ENCODE results near the gene ZNF451. TPM values are rescaled to one million over a fixed set of nuclear protein-coding genes. Genes with fewer than 3 reads are reported as not detected.

ZNF451 gene
- total RNA-seq, 1 donor: 240 TPM

DNA sequence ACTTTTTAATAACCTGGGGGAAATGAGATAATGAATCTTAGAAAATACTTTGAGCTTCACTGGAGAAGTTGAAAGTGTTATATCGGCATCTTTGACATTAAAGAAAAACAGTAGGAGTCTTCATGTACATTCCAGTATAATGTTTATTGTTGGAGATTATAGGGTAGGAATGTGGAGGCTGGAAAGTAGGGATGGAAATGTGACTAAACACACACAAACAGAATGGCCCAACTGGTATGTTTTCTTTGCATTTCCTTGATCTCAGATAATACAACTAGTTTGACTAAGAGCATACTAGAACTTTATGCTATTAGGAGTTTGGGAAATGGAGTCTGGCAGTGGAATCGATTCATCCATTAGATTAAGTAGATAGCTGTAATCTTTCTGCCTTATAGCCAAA, 72.0 kb downstream of the ZNF451 start:
- H3K4me3 ChIP-seq (ENCODE audit: low read length): no peak overlapping the region
- H3K27me3 ChIP-seq (ENCODE audit: insufficient read depth, low read length): no peaks in the 10 kb centered on the region
- H3K4me1 ChIP-seq (ENCODE audit: insufficient read depth, low read length): no peaks in the 10 kb centered on the region
- no peaks in the 10 kb centered on the region for H3K9me3 ChIP-seq (ENCODE audit: low read depth, low read length)

DNA sequence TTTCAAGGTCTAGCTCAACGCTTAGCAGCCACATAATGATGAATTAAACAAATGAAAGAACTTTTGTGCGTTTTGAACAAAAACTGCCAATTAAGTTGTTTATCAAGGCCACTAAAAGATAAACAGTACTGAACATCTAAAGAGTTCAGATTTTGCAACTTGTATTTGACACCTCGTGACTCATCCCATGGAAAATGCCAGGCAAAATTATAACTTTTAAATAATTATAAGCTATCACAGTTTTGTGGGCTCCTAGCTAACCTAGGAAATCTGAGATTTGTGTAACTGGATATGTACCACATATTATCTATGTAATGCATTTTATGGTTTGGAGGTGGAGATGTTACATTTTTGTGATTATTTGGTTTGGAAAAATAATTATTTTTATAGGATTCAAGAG, 72.5 kb downstream of the ZNF451 start:
- Histone ChIP-seq H3K9me3 (ENCODE audit: low read depth, low read length) (no peaks in the 10 kb centered on the region), H3K4me1 (ENCODE audit: insufficient read depth, low read length) (no peaks in the 10 kb centered on the region), H3K27me3 (ENCODE audit: insufficient read depth, low read length) (no peaks in the 10 kb centered on the region), H3K4me3 (ENCODE audit: low read length) (no peak overlapping the region)

DNA sequence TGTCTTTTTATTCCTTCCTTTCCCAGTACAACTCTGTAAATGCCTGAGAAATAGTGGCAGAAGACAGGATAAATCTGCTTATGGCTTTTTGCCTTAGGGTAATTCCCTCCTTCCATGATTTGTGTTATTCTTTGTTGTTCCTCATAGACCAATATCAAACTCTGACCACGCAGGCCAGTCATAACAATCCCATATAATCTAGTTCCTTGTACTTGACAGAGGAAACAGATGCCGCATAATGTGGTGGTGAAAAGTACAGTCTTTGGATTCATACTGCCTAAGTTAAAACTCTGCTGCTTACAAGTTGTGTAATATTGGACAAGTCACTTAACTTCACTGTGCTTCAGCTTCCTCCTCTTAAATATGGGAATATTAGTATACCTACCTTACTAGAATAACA, 74.0 kb downstream of the ZNF451 start:
- H3K27me3 ChIP-seq (ENCODE audit: insufficient read depth, low read length): no peaks in the 10 kb centered on the region
- H3K4me1 ChIP-seq (ENCODE audit: insufficient read depth, low read length): no peaks in the 10 kb centered on the region
- H3K9me3 ChIP-seq (ENCODE audit: low read depth, low read length): no peaks in the 10 kb centered on the region
- H3K4me3 ChIP-seq (ENCODE audit: low read length): no peak overlapping the region

DNA sequence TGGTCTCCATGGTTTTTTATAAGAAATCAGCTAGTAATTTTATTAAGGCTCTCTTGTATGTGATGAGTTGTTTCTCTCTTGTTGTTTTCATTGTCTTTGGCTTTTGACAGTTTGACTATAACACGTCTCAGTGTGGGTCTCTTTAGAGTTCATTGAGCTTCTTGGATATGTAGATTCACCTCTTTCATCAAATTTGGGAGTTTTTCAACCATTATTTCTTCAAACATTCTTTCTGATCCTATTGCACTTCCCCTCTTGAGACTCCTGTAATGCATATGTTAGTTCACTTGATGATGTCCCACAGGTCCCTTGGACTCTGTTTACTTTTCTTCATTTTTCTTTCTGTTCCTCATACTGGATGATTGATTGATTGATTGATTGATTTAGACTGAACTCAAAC, 75.1 kb downstream of the ZNF451 start:
- no peaks in the 10 kb centered on the region for H3K27me3 ChIP-seq (ENCODE audit: insufficient read depth, low read length)
- no peaks in the 10 kb centered on the region for H3K9me3 ChIP-seq (ENCODE audit: low read depth, low read length)
- no peaks in the 10 kb centered on the region for H3K4me1 ChIP-seq (ENCODE audit: insufficient read depth, low read length)

DNA sequence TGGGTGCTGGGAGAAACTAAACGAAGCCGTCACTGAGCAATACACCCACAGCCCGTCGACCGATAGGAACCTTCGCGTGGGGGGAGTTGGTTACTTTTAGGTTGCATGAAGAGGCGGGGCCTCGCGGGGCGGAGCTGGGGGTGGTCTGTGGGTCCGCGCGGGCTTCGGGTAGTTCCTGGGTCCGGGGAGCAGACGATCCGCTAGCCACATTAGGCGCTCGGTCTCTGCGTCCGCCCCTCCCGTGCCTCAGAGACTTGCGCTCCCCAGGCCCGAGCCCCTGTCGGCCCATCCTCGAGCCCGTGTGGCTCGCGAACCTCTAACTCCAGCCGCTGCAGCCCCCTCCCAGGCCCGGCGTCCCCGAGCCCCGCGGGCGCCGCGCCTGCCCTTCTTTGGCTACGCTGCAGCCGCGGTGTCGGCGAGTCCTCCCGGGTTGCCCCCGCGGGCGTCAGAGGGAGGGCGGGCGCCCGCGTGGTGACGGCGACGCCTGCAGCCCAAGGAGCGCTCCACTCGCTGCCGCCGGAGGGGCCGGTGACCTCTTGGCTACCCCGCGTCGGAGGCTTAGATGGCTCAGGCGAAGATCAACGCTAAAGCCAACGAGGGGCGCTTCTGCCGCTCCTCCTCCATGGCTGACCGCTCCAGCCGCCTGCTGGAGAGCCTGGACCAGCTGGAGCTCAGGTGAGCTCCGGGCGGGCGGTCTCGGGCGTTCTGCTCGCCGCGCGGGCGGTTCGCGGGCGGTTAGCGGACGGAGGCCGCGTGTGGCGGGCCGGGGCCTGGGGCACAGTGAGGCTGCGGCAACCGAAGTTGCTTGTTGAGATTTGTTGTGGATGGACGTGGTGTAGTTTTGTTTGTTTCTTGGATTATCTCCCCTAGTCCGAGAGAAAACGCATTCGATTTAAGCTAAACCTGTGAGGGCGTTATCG, 82.4 kb downstream of the ZNF451 start, which contains the start of gene BAG2:
Gene BAG2, plus strand, starts transcription at position 191 of the 920 bp plus-strand sequence. Its CDS starts 372 bp downstream, at position 563.
- no peaks in the 10 kb centered on the region for H3K27me3 ChIP-seq (ENCODE audit: insufficient read depth, low read length)
- peak within 1 kb of the TSS; percentile 56 for H3K4me3 ChIP-seq (ENCODE audit: low read length)
- peaks cover 21% of the 10 kb centered on the region for H3K4me1 ChIP-seq (ENCODE audit: insufficient read depth, low read length)
- H3K9me3 ChIP-seq (ENCODE audit: low read depth, low read length): no peaks in the 10 kb centered on the region

More for the DNA sequence above, 75.1 kb downstream of the ZNF451 start:
- H3K4me3 ChIP-seq (ENCODE audit: low read length): no peak overlapping the region

DNA sequence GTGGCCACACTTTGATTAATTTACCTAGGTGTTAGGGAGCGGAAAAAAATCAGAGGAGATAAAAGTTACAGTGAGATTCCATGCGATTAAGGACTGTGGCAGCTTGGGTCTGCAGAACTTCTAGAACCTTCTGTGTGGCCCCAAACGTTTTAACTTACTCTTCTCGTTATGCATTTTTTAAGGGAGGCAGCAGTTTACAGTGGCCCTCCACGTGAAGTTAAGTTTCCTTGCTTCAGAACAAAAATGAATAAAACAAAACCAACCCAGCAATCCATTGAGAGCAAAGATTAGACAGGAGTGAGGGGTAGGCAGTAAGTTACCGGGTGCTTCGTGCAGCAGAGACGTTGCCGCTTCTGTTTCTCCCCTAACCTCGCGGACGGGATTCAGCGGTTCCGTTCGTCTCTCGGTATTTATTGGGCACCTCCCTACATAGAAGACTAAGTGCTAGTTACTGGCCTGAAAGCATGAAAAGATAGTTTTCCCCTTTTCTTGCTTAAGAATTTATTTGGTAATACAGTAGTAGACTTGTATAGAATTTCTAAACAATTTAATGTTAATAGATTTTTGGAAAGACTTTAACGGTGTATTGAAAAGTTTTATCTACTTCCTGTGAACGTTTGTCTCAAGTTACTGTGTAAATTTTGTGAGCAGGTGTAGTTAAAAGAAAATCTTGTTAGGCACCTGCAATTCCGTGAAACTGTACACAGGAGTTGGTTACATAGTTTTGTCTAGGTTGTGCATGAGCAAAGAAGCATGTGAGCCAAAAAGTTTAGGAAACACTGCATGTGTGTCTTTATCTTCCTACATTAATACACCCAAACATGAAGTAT, 83.3 kb downstream of the ZNF451 start:
- H3K9me3 ChIP-seq (ENCODE audit: low read depth, low read length): no peaks in the 10 kb centered on the region
- no peaks in the 10 kb centered on the region for H3K27me3 ChIP-seq (ENCODE audit: insufficient read depth, low read length)
- peak overlapping the region; percentile 56 for H3K4me3 ChIP-seq (ENCODE audit: low read length)
- H3K4me1 ChIP-seq (ENCODE audit: insufficient read depth, low read length): peaks cover 21% of the 10 kb centered on the region

DNA sequence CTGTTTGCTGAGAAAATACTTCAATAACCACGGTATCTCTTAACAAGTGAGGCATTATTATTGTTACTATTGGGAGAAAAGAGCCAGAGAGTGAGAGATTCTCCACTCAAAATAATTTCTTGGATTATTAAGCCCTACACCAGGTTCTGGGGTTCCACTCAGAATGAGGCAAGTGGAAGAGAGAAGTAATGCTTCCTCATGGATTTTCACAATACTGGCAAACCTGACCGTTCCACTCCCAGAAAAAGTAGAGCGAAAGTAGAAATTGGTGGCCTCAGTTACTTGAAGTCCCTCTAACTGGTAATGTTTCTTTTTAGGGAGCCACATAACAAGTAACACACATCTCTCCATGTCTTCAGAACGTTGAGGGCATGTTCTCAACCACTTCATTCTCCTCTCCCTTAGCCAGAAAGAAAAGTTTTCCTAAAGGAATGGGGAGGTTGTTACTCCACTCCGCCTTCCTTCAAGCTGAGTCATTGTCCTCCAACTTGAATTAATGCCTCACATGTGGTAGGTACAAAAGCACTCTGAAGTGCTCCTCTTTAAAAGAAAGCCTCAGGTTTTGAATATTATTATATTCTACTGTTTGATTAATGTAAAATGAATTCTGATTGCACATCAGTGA, 84.0 kb downstream of the ZNF451 start:
- Histone ChIP-seq H3K4me1 (ENCODE audit: insufficient read depth, low read length) (peaks cover 21% of the 10 kb centered on the region), H3K9me3 (ENCODE audit: low read depth, low read length) (no peaks in the 10 kb centered on the region), H3K27me3 (ENCODE audit: insufficient read depth, low read length) (no peaks in the 10 kb centered on the region), H3K4me3 (ENCODE audit: low read length) (no peak overlapping the region)

DNA sequence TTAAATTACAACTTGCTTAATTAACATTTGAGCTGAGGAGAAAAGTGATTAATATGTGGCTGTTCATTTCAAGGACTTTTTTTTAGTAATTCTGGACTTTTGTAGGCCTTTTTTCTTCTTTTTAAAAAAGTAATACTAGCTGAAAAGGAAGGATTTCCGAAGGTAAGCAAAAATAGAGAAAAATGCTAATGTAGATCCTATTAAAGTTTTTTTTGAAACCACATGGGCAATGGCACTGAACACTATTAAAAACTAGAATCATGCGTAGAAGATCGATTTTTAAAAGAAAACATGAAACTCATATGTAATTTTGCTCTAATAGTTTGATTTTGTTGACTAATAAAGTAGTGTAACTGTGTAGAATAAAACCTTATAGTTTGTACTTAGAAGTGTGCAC, 84.5 kb downstream of the ZNF451 start:
- H3K4me1 ChIP-seq (ENCODE audit: insufficient read depth, low read length): peaks cover 21% of the 10 kb centered on the region

DNA sequence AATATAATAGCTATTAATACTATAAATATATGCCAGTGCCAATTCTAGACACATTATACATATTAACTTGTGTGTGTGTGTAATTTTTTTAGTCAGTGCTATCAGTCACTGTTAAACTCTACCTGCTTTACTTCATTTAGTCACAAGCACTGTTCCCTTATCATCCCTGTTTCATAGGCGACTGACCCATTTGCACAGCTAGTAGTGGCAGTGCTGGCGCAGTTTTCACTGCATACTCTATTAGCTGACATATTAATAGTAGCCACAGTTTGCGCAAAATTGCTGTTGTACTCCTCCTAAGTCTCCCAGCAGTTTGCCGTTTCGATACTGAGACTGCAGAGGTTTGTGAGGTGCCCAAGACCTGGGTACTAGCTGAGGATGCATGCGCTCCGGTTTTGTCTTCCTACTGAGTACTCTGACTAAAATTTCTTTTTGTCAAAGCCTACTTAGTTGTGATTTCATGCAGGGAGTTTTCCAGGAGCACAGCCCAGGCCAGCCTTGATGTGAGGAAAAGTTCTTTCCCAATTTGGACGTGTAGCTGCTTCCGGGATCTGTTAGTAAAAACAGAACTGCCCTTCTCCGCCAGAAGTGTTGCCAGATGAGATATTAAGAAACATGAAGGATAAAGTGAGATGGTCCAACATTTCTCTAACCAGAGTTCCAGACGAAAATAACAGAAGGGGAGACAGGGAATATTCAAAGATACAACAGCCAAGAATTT, 87.7 kb downstream of the ZNF451 start:
- Histone ChIP-seq H3K9me3 (ENCODE audit: low read depth, low read length) (no peaks in the 10 kb centered on the region), H3K4me1 (ENCODE audit: insufficient read depth, low read length) (peaks cover 11% of the 10 kb centered on the region), H3K27me3 (ENCODE audit: insufficient read depth, low read length) (no peaks in the 10 kb centered on the region), H3K4me3 (ENCODE audit: low read length) (no peak overlapping the region)

More for the DNA sequence above, 84.5 kb downstream of the ZNF451 start:
- Histone ChIP-seq H3K9me3 (ENCODE audit: low read depth, low read length) (no peaks in the 10 kb centered on the region), H3K27me3 (ENCODE audit: insufficient read depth, low read length) (no peaks in the 10 kb centered on the region), H3K4me3 (ENCODE audit: low read length) (no peak overlapping the region)

DNA sequence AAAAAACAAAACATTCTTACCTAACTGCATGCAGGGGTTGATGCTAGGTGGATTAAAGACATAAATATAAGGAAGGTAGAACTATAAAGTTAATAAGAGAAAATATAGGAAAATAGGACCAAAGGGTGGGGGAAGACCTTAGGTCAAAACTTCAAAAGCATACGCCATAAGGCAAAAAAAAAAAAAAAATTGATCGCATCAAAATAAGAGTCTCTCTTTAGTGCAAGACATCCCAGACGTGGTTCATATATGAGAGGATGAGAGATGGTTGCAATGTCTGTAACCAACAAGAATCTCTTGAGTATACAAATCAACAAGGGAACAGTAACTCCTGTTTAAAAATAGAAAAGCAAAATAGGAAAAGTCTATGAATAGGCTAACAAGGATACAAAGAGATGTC, 90.6 kb downstream of the ZNF451 start:
- Histone ChIP-seq H3K9me3 (ENCODE audit: low read depth, low read length) (no peaks in the 10 kb centered on the region), H3K27me3 (ENCODE audit: insufficient read depth, low read length) (no peaks in the 10 kb centered on the region), H3K4me3 (ENCODE audit: low read length) (no peak overlapping the region), H3K4me1 (ENCODE audit: insufficient read depth, low read length) (no peaks in the 10 kb centered on the region)

DNA sequence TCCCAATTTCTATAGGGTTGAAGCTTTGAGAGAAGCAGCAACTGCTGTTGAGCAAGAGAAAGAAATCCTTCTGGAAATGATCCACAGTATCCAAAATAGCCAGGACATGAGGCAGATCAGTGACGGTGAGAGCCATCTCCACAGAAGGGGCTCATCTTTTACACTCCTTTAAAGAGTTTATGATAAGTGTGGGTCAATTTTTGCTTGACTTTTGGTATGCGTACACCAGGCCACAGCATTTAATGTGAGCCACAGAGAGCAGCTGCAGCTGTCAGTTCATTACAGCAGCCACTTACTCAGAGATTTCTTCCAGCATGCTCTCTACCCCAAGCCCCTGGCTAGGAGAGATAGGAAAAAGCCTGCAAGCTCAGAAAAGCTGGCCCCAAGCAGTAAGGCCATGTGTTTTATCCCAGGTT, 92.0 kb downstream of the ZNF451 start:
- H3K4me3 ChIP-seq (ENCODE audit: low read length): no peak overlapping the region
- H3K4me1 ChIP-seq (ENCODE audit: insufficient read depth, low read length): no peaks in the 10 kb centered on the region
- no peaks in the 10 kb centered on the region for H3K9me3 ChIP-seq (ENCODE audit: low read depth, low read length)
- no peaks in the 10 kb centered on the region for H3K27me3 ChIP-seq (ENCODE audit: insufficient read depth, low read length)

DNA sequence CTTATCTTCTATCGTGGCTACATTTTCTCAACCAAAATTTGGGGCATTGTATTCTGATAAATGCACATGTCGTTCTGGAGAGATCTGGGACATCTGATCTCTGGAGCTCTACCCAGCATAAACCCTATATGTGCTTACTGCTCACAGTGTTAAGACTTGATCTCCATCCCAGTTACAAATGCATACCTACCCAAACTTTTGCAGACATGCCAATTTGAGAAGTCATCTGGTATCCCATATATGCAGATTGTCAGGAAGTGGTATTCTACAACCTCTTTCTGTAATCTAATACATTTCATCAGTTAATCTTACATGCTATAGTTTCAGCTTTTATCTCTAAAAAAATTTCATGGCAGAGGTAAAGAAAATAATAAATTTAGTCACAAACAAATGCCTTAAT, 93.3 kb downstream of the ZNF451 start:
- Histone ChIP-seq H3K4me1 (ENCODE audit: insufficient read depth, low read length) (no peaks in the 10 kb centered on the region), H3K4me3 (ENCODE audit: low read length) (no peak overlapping the region), H3K27me3 (ENCODE audit: insufficient read depth, low read length) (no peaks in the 10 kb centered on the region), H3K9me3 (ENCODE audit: low read depth, low read length) (no peaks in the 10 kb centered on the region)

DNA sequence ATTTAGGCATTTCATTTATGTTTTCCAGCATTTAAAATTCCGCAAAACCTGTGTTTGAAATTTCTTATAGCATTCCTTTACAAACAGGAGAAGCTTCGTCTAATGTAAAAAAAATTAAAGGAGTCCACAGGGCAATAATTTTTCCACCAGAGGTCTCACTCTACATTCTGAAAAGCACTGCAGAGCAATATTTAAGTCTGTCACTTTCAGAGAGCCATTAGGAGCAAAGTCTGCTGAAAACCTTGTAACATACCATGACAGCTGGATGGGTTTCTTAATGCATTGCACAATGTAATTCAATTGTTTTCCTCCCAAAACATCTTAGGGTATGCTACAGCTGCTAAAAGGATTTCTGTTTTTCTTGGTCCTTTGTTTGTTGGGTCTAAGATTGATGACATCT, 100.2 kb downstream of the ZNF451 start:
- Histone ChIP-seq H3K9me3 (ENCODE audit: low read depth, low read length) (no peaks in the 10 kb centered on the region), H3K4me3 (ENCODE audit: low read length) (no peak overlapping the region)

DNA sequence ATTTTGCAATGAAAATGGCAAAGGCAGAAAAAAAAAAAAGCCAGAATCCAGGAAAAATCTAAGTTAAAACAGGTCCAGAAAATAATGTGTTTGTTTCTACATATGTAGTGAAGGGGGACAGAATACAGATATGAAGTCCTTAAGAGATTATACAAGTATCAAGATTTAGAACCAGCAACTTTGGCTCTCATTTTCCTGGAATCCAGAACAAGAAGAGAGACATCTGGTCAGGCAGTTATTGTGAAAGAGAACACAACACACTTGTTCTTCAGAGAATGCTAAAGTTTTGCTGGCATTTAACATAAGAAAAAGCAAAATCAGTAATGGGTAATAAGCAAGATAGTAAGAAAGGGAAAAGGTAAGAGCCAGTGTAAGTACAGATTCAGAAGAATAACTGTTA, 103.2 kb downstream of the ZNF451 start:
- H3K4me3 ChIP-seq (ENCODE audit: low read length): no peak overlapping the region
- H3K9me3 ChIP-seq (ENCODE audit: low read depth, low read length): no peaks in the 10 kb centered on the region
- no peaks in the 10 kb centered on the region for H3K4me1 ChIP-seq (ENCODE audit: insufficient read depth, low read length)
- H3K27me3 ChIP-seq (ENCODE audit: insufficient read depth, low read length): no peaks in the 10 kb centered on the region

More for the DNA sequence above, 100.2 kb downstream of the ZNF451 start:
- Histone ChIP-seq H3K4me1 (ENCODE audit: insufficient read depth, low read length) (no peaks in the 10 kb centered on the region), H3K27me3 (ENCODE audit: insufficient read depth, low read length) (no peaks in the 10 kb centered on the region)
